Measurements from ENCODE around the gene DLG2.

DLG2 gene

DNA sequence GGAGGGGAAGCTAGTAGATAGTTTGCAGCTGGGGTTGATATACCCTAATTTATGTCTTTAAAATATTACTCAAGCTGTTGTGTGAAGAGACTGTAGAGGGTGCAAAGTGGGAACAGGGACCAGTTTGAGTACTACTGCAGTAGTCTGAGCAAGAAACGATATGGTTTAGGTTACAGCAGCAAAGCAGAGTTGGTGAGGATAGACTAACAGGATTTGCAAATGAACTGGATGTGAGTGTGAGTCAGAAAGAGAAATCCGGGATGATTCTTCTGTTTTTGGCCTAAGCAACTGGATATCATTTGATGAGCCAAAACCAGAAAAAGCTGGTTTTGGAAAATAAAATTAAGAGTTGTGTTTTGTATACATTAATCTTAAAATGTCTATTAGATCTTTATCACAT, 1591.5 kb downstream of the DLG2 start:
- FAIRE-seq = no peak

DNA sequence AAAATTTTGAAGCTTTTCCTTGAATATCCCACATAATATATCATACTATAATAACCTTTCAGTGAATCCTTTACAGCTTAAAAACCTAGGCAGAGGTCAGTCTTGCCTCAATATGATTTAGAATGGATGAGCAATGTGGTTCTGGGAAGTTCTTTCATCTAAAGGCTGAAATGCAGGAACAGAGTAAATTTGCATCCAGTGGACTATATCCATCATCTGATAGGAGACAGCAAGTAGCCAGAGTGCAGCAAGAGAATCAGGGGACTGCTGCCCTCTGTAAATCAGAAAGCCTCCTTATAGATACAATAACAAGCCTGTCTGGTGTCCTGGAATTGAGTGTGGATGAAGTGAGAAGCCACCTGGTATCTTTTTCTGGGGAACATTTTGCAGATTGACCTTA, 1592.7 kb downstream of the DLG2 start:
- no peak for FAIRE-seq

DNA sequence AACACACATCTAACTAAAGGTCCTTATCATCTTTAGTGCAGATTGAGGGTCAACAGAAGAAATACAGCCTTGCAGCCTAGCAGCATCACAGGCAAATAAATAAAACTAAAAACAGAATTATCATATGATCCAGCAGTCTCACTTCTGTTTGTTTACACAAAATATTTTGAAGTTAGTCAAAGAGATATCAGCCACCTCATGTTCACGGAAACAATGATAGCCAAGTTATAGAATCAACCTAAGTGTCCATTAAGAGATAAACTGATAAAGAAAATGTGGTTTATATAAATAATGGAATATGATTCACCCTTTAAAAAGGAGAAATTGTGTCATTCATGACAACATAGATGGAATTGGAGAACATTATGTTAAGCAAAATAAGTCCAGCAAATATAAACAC, 1602.9 kb downstream of the DLG2 start:
- no peak for FAIRE-seq

DNA sequence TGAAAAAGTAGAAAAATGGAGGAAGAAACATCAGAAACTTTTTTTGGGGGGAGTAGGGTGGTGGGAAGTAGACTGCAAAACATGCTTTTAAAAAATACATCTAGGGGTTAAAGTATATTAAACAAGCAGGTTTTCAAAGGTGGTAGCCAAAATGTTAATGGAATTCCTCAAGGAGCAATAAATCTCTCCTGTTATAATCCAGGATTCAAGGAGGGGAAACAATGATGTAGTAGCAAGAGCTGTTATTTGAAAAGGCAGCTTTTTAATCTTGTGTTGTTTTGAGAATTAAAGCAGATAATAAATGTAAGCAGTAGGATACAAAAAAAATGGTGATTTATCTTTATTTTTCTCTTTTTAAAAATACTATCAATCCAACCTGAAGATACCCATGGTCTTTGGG, 1604.4 kb downstream of the DLG2 start:
- FAIRE-seq = no peak

DNA sequence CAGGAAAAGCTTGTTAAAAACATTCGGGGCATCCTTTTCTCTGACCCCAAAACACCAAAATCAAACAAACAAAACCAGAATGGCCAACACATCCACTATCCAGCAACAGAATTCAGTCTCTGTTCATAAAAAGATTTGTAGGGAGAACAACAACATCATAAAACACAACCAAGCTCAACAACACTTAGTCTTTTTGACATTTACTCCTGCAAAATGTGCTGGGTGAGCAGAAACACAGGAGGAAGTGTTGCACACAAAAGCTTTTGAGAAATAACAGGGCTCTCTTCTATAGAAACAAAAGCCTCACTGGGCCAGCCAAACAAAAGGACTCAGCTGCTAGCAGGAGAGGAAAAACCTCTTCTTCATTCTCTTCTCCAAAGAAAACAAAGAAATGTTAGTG, 1604.9 kb downstream of the DLG2 start:
- no peak for FAIRE-seq

DNA sequence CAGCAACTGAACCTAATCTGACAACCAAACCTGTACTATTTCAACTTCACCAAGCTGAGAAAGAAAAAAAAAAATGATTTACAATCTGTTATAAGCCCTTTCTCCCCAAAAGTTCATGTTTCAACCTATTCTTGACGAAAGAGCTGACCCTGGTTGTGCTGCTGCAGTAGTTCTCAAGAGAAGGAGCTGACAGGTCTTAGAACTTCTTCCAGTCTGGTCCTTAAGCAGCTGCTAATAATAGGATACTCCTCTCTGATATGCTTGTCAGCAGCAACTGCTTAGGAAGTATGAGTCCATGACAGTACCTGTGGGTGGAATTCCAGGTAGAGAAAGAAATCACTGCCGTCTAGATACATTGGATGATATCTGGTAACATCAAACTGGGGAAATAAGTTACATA, 1605.9 kb downstream of the DLG2 start:
- no peak for FAIRE-seq

DNA sequence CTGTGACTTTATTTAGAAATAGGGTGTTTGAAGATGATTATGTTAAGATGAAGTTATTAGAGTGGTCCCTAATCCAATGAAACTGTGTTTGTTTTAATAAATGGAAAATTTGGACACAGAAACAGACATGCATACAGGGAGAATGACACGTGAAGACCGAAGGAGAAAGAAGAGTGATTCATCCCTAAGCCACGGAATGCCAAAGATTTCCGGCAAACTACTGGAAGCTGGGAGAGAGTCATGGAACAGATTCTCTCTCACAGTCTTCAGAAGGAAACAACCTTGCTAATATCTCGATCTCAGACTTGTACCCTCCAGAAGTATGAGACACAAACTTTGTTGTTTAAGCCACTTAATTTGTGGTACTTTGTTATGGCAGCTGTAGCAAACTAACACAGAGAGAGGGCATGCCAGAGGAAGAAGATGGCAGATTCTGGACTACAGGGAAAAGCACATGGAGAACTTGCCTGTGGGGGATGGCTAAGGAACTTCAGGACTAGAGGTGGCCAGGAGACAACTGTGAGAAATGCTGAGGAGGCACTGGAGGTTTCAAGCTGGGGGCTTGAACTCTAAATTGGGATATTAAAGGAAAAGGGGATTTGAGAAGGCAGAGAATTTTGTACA, 1607.5 kb downstream of the DLG2 start:
- no peak for FAIRE-seq

DNA sequence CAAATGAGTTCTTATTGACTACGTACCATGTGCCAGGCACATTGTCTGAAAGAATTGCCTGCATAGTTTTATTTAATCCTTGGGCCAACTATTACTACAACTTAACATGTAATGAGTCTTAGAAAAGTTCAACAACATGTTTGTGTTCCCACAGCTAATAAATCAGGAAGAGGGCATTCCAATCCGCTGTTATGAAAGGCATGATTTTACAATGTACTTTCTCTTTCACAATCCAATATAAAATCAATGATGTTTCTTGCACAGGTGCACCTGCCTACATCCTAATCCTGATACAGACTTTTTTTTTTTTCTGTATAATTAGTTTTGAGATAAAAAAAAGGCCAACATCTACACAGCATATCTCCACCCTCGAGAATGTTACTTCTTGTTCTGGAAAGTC, 1612.6 kb downstream of the DLG2 start:
- no peak for FAIRE-seq

DNA sequence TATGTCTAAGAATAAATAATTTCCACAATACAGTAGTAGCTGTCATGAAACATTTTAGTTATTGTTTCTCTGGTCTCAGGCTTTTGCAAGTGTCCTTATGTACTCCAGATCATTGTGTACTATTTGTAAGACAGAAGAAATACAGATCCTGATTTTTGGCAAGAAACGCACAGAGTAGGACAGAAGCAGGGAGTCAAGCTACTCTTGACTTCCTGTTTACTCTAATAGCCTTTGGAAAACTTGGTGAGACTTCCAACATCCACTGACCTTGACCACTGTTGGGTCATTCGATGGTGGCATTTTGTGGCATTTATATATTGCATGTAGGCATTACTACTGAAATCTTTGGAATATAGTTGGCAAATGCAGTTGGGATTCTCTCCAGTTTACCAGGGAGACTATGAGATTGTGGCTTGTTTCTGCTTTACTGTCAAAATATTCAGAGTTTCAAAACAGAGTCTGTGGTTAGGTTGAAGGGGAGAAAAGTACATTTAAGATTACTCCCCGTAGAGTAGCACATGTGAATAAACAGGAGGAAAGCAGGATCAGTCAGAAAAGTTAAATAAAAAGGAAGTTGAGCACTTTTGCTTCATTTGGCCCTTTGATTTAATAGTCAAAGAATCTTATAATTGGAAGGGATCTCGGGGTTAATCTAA, 1614.8 kb downstream of the DLG2 start:
- FAIRE-seq = no peak

DNA sequence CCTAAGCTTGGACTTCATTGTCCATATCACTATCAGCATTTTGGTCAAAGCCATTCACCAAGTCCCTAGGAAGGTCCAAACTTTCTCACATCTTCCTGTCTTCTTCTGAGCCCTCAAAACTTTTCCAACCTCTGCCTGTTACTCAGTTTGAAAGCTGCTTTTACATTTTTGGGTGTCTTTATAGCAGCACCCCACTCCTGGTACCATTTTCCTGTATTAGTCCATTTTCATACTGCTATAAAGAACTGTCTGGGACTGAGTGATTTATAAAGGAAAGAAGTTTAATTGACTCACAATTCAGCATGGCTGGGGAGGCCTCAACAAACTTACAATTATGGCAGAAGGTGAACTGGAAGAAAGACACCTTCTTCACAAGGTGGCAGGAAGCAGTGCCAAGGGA, 1624.0 kb downstream of the DLG2 start:
- no peak for FAIRE-seq

DNA sequence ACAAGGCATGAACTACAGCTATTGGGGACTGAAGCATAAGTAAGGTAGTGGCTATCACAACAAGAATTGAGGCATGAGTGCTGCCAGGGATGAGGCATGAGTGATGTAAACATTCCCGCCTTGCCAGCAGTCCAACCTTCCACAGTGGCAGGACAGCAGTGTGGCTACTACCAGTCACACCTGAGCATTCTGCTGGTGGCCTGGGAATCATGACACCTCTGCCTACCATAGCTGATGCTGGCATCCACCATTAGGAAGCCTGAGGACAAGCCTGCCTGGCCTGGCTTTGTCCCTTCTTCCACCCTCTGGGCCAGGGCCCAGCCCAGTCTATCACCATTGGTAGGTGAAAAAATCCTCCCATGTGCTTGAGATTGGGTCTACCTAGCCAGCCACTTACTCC, 1628.2 kb downstream of the DLG2 start:
- no peak for FAIRE-seq

DNA sequence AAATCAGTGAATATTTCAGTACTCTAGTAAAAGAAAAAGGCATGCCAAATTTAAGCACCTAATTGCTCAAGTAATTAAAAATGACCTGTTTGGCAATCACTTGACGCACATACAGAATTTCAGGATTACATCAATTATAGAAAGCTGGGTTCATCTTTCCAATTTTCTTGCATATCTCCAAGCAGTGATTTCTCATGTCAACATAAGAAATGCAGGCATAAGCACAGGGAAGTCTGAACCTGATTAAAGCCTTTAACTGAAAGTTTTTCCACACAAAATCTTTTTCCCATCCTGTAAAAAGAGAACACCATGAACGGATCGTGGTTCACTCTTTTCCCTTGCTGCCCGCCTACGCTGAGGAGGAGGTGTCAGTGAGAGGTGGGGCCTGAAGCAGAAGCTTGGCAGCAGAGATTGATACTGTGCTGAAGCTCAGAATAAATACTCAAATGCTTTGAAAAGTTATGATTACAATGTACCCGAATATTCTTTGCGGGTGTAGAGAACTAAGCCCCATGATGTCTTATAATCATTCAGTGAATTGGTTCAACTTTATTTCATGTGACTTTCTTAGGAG, 1636.9 kb downstream of the DLG2 start:
- FAIRE-seq = no peak

DNA sequence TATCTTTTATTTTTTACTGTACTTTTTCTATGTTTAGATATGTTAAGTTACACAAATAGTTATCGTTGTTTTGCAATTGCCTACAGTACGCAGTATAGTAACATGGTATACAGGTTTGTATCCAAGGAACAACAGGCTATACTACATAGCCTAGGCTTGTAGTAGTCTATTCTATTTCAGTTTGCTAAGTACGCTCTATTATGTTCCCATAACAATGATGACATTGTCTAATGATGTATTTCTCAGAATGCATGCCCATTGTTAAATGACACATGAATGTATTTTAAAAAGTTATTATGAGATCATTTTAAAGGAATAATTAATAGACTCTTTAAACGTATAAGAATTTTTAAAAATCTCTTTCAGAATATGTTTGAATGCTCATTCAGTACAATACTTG, 1644.3 kb downstream of the DLG2 start:
- no peak for FAIRE-seq

DNA sequence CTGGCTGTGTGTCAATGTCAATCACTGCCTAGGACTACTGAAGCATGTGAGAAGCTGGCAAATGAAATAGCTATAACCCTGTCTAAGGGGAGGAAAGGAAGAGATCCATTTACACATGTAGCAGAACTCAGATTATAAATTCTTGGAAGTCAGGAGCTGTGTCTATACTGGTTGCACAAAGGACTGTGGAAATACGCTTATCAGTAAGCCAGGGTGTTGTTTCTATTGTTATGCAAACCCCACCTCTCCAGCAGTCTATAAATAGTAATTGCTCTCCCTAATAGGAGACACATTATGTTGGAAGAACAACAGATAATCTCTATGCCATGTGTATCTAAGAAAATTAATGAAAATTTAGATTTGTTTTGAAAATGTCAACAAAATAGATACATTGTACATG, 1647.6 kb downstream of the DLG2 start:
- no peak for FAIRE-seq

DNA sequence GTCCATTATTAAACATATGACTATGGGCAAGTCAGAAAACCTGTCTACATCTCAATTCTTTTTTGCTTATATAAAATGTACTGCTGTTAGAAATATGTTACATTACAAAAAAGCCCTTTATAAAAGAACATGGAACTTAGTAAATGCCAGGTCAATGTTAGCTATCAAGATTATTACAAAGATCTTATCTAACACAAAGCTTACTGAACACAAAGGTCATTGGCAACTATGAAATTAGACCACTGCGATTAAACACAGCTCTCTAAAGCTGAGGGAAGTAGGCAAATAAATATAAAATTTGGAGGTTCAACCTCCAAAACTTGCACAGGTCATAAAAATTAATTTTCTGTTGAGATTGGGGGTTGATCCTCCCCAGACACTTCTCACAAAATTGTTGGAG, 1648.2 kb downstream of the DLG2 start:
- no peak for FAIRE-seq

DNA sequence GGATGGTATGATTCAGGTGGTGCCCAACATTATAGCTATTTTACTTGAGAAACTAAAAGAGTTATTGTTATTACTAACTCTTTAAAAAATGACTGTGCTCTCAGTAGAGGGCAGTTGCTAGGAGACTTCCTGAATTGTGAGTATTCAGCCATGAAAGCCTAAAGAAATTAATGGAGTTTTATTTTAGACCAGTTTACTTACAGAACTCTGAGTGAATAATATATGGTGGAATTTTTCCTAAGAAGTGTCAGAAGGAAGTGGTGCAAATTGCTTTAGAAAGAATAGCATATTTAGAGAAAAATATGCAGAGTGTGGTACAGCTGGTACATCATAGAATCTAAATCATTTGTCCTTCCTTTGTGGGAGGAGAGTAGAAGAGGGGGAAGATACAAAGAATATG, 1651.1 kb downstream of the DLG2 start:
- FAIRE-seq = no peak

DNA sequence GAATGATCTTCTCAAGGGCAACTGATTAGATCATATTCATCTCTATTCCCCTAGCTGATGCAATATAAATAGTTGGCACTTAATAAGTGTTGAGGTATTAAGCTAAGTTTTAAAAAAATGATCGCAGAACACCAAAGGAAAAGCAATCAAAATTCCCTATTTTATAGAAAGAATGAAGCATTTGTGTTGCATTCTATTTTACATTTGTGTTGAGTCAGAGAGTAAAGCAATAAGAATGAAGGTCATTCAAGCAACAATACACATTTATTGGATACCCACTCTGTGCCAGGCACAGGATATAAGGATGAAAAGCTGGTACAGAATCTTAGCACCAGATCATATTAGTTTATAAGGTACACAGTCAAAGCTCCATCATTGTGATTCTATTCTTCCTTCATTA, 1654.6 kb downstream of the DLG2 start:
- no peak for FAIRE-seq

DNA sequence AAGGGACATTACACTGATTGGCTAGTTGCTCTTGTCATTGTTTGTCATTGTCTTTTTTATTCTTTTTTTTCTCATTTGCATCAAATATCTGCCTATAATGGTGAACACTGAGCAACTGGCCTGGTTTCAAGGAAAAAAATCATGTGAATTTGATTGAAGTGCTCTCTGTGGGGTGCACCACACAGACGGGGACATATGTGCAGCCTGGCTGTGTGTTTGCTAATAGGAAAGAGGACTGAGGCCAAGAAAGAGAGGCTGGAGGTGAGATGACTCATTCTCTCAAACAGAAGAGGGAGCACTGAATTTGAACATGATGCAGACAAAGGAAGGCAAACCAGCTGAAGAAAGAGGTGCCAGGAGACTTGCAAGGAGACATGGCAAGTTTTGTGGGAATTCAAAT, 1656.1 kb downstream of the DLG2 start:
- no peak for FAIRE-seq

DNA sequence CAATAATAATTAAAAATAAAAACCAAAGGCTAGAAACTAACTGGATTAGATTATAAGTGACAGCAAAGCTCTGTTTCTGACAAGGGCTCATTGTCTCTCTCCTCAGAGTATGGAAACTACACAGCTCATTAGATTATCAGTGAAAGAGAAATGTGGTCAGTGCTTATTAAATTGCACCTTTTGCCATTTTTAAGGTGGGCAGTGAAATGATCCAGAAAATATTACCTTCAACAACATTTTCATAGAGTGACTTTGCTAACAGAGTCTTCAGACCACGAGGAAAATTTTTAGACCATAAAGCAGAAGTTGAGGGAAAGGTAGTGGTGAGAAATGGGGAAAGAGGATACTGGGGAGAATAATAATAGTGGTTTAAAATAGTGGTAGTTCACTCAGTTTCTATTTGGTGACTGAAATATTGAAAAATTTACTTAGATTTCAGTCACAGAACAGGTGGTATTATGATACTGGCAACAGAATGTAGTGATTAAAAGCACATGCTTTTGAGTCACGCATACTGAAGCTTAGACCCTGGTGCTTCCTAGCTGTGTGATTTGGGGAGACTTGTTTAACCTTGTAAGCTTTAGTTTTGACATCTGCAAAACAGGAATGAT, 1657.0 kb downstream of the DLG2 start:
- no peak for FAIRE-seq

DNA sequence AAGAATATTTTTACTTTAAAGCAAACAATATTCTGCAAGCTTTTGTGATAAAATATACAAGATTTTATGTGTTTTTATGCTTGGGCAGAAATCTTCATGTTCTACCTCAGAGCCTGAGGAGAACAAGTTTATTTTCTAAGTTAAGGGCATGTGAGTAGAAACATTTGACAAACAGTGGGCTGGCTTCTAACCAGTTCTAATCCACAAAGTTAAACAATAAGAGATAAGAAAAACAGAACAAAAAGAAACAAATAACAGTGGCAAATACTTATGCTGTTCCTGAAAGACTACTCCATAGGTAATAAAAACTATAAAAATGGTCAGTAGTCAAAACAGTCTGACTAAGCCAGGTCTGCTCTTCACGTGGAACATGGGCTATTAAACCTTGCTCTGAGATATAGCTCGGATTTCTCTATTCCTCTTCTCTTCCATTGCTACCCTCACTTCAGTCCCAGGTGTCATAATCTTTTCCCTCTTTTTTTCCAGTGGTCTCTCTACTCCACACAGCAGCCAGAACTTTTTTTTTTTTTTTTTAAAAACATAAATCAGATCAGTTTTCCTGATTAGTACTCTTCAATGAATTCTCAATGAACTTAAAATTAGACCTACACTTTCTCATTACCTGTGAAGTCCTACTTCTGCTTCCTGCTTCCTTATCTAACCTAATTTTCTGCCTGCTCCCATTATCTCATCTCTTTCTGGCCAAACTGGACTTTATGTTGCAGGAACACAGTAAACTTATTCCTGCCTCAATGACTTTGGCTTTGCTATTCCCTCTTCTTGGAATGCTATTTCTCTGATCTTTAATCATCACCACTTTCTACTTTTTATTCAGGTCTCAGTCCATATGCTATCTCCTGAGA, 1669.9 kb downstream of the DLG2 start:
- FAIRE-seq = no peak

DNA sequence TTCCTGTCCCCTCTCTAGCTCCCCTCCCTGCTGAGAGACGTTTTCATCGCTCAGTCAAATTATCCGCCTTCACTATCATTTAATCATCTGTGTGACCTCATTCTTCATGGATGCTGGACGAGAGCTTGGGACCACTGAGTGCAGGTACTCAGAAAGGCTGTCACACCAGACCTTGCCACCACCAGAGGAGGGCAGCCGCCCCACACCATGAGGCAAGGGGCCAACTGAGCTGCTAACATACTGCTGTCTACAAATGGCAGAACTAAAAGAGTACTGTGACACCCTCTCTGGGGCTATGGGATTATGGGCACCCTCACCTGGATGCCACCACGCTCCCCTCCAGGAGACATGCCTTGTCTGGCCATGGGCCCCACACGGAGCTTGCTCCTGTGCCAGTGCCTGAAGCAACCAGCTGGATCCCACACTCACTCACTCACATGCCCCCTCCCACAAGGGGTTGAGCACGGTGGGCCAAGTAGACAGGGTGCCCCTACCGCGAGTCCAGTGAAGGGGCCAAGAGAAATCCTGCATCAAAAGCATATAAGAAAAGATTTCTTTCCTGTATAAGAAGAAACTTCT, 1670.9 kb downstream of the DLG2 start:
- FAIRE-seq = no peak

DNA sequence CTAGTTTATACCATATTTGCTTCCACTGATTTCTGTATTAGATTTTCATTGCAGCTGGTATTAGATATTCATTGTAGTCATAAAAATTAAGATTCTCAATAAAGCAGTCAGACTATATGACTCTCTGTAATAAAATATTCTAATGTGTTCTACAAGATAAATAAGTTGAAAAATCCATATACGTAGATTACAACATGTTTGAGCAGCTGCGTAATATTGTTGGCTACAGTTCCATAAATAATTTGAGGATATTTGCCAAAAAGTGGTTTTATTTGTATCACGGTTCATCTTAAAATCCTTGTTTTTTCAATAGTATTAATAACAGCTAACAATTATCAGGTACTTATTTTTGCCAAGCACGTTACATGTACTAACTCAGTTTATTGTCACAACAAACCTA, 1672.4 kb downstream of the DLG2 start:
- FAIRE-seq = no peak

DNA sequence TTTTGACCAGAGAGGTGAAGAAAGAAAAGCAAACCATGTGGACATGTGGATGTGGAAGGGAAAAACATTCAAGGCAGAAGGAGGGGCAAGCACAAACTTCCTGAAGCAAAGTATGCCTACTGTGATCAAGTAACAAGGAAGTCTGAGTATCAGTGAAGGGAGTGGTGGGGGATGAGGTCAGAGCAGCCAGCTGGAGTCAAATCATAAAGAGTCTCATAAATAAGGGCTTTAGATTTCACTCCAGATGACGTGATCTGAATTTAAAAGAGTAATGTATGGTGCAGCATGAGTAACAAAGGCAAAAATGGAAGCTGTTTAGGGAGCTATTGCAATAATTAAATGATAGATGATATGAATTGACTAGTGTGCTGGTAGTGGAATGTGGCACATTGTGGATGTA, 1675.6 kb downstream of the DLG2 start:
- FAIRE-seq = no peak
